ENCODE measurements around the gene NR1H4. TPM values are rescaled to one million over a fixed set of nuclear protein-coding genes. Genes with fewer than 3 reads are reported as not detected.
"Not testable (repeated sequence)": the region's sequence is repeated elsewhere in the genome, so short reads cannot be mapped to it uniquely, and the experiment has no call there.

Gene NR1H4
- total RNA-seq, 4 donors from 2014 or later: not detected

DNA sequence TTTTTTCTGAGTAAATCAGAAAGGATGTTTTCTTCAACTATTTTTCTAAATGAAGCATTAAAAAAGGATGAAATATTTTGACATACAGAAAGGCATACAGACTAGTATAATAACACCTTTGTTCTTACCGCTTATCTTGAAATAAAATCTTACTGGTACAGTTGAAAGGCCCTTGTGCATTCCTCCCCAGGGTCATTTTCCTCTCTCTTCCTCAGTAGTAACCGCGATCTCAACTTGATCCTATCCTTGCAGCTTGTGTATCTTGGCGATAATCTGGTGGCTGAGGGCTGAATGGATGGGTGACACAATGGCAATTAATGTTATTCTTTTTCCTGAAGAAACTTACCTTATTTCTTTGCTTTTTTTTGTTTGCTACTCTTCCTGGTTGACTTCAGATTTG is 118.3 kb downstream of the NR1H4 start:
- 90 to 92% methylated on average over 4 of the region's 4 CpGs for WGBS, 2 donors
- DNase-seq: no peak
- Histone ChIP-seq H3K27ac (no peak overlapping the region), H3K9me3 (peaks cover 0 to 26% (median 3%) of the 10 kb centered on the region in 3 donors), H3K4me3 (no peak overlapping the region), H3K27me3 (no peaks in the 10 kb centered on the region), H3K36me3 (no peaks in the 10 kb centered on the region), H3K4me1 (no peaks in the 10 kb centered on the region)
- no peak for TF ChIP-seq POLR2A (IDR thresholded peaks at IDR 0.05)
- TF ChIP-seq, protein P1, sequence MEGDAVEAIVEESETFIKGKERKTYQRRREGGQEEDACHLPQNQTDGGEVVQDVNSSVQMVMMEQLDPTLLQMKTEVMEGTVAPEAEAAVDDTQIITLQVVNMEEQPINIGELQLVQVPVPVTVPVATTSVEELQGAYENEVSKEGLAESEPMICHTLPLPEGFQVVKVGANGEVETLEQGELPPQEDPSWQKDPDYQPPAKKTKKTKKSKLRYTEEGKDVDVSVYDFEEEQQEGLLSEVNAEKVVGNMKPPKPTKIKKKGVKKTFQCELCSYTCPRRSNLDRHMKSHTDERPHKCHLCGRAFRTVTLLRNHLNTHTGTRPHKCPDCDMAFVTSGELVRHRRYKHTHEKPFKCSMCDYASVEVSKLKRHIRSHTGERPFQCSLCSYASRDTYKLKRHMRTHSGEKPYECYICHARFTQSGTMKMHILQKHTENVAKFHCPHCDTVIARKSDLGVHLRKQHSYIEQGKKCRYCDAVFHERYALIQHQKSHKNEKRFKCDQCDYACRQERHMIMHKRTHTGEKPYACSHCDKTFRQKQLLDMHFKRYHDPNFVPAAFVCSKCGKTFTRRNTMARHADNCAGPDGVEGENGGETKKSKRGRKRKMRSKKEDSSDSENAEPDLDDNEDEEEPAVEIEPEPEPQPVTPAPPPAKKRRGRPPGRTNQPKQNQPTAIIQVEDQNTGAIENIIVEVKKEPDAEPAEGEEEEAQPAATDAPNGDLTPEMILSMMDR (IDR thresholded peaks at IDR 0.05): no peak
- intact Hi-C loops (cut with DNase I): no loop called here

DNA sequence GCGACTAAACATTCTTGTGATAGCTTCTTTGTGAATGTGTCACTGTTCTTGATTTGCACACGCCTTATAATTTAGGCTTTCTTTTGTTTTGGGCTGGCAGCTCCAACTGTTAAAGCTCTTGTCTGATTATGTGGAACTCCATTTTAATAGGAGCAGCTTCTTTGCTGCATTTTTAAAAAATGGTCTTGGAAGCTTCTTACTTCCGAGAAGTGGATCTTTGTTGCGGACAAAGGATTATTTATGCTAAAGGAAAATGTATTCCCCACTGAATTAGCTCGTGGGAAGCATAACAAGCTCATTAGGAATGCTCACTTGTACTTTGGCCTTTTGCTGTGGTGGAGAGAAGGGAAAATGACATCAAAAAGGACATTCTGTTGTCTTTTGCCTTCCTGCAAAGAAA is 119.8 kb downstream of the NR1H4 start:
- Histone ChIP-seq H3K27ac (no peak overlapping the region), H3K4me3 (no peak overlapping the region), H3K27me3 (no peaks in the 10 kb centered on the region), H3K36me3 (no peaks in the 10 kb centered on the region), H3K9me3 (peaks cover 0 to 12% (median 3%) of the 10 kb centered on the region in 3 donors), H3K4me1 (no peaks in the 10 kb centered on the region)
- WGBS, 2 donors: 35% methylated on average over 5 of the region's 5 CpGs
- DNase-seq: no peak
- intact Hi-C loops (cut with DNase I): no loop called here
- TF ChIP-seq POLR2A (IDR thresholded peaks at IDR 0.05): no peak
- TF ChIP-seq, protein P1 (IDR thresholded peaks at IDR 0.05): no peak

DNA sequence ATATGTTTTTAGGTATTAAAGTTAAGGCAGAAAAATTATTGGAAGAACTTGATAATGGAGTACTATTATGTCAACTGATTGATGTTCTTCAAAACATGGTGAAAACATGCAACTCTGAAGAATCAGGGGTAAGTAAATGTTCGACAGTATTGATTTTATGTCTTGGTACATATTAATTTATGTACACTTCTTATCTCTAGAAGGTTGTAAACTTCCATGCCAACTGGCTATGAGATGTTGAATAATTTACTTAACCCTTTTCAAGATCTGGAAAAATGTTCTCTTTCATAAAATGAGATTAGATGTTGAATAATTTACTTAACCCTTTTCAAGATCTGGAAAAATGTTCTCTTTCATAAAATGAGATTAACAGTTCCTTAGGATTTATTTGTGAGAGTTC is 128.0 kb downstream of the NR1H4 start:
- WGBS, 2 donors: 81 to 85% methylated on average over 1 of the region's 1 CpG
- intact Hi-C loops (cut with DNase I): no loop called here
- Histone ChIP-seq H3K27me3 (no peaks in the 10 kb centered on the region), H3K9me3 (no peaks in the 10 kb centered on the region), H3K27ac (no peak overlapping the region), H3K4me3 (no peak overlapping the region), H3K36me3 (no peaks in the 10 kb centered on the region), H3K4me1 (no peaks in the 10 kb centered on the region)
- TF ChIP-seq POLR2A (IDR thresholded peaks at IDR 0.05): no peak
- TF ChIP-seq, protein P1 (IDR thresholded peaks at IDR 0.05): no peak
- no peak for DNase-seq

DNA sequence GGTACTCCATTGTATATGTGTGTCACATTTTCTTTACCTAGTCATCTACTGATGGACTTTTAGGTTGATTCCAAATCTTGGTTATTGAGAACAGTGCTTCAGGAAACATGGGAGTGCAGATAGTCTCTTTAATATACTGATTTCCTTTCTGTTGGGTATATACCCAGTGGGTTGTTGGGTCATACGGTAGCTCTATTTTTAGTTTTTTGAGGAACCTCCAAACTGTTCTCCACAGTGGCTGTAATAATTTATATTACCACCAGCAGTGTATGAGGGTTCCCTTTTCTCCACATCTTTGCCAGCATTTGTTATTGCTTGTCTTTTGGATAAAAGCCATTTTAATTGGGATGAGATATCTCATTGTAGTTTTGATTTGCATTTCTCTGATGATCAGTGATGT is 129.3 kb downstream of the NR1H4 start:
- intact Hi-C loops (cut with DNase I); H3K27ac ChIP-seq; H3K9me3 ChIP-seq; H3K4me1 ChIP-seq; H3K36me3 ChIP-seq; H3K27me3 ChIP-seq; H3K4me3 ChIP-seq; DNase-seq: not testable (repeated sequence)
- 63 to 81% methylated on average over 1 of the region's 1 CpG for WGBS, 2 donors

DNA sequence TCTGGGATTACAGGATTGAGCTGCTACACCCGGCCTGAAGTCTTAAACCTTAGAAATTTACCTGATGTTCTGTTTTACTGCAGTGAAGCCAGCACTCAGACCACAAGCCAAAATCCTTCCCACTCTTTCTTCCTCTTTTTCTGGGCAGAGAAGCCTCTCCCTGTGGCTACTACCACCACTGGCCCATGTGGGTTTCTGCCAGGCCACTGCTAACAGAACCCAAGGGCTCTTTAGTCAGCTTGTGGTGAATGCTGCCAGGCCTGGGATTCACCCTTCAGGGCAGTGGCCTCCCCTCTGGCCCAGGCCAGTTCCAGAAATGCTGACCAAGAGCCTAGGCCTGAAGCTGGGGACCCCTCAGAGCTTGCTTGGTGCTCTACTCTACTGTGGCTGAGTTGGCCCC is 135.1 kb downstream of the NR1H4 start:
- Histone ChIP-seq H3K27ac (no peak overlapping the region), H3K27me3 (no peaks in the 10 kb centered on the region), H3K9me3 (no peaks in the 10 kb centered on the region), H3K4me1 (no peaks in the 10 kb centered on the region), H3K4me3 (no peak overlapping the region), H3K36me3 (no peaks in the 10 kb centered on the region)
- WGBS, 2 donors: 75 to 100% methylated on average over 1 of the region's 1 CpG
- no peak for DNase-seq
- intact Hi-C loops (cut with DNase I): no loop called here
- TF ChIP-seq POLR2A (IDR thresholded peaks at IDR 0.05): no peak
- TF ChIP-seq, protein P1 (IDR thresholded peaks at IDR 0.05): no peak
